Nephron progenitor cell (in vitro differentiated cells): ENCODE data around the gene SMYD2.

Source experiments
- DNase-seq: peaks from one replicate; pipeline ENCODE4 v3.0.0; 2021
- H3K27ac Mint-ChIP-seq: 2 replicates; pipeline ENCODE4 v1.8.0; 2021; ENCODE audit warnings: mild to moderate bottlenecking, moderate library complexity, mixed read lengths
- H3K27me3 Mint-ChIP-seq: 2 replicates; pipeline ENCODE4 v1.8.0; 2021; ENCODE audit warnings: mild to moderate bottlenecking, low read depth, mixed read lengths; ENCODE audit not compliant: poor library complexity
- H3K36me3 Mint-ChIP-seq: 2 replicates; pipeline ENCODE4 v1.8.0; 2021; ENCODE audit warnings: low read depth, mixed read lengths
- H3K4me1 Mint-ChIP-seq: 2 replicates; pipeline ENCODE4 v1.8.0; 2021; ENCODE audit warnings: mixed read lengths
- H3K4me3 Mint-ChIP-seq: 2 replicates; pipeline ENCODE4 v1.8.0; 2021; ENCODE audit warnings: mild to moderate bottlenecking, moderate library complexity, mixed read lengths
- H3K9me3 Mint-ChIP-seq: 2 replicates; pipeline ENCODE4 v1.8.0; 2021; ENCODE audit warnings: mild to moderate bottlenecking, moderate library complexity, mixed read lengths
- TF ChIP-seq, protein P1 (sequence below): fragments of 200-600 bp; sonication (generic); IDR thresholded peaks from 2 replicates; pipeline ENCODE4 v1.5.0; 2021; ENCODE audit warnings: antibody characterized with exemption

Gene SMYD2

GRCh38 chr1:214255509-214255908, 25.4 kb upstream of the SMYD2 start:
- peaks cover 7% of the 10 kb centered on the region for H3K36me3 Mint-ChIP-seq
- TF ChIP-seq, protein P1, sequence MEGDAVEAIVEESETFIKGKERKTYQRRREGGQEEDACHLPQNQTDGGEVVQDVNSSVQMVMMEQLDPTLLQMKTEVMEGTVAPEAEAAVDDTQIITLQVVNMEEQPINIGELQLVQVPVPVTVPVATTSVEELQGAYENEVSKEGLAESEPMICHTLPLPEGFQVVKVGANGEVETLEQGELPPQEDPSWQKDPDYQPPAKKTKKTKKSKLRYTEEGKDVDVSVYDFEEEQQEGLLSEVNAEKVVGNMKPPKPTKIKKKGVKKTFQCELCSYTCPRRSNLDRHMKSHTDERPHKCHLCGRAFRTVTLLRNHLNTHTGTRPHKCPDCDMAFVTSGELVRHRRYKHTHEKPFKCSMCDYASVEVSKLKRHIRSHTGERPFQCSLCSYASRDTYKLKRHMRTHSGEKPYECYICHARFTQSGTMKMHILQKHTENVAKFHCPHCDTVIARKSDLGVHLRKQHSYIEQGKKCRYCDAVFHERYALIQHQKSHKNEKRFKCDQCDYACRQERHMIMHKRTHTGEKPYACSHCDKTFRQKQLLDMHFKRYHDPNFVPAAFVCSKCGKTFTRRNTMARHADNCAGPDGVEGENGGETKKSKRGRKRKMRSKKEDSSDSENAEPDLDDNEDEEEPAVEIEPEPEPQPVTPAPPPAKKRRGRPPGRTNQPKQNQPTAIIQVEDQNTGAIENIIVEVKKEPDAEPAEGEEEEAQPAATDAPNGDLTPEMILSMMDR: no peak
- no peak overlapping the region for H3K27ac Mint-ChIP-seq
- no peak for DNase-seq
- H3K4me1 Mint-ChIP-seq: peaks cover 16% of the 10 kb centered on the region
- no peak overlapping the region for H3K4me3 Mint-ChIP-seq
- H3K27me3 Mint-ChIP-seq: peaks cover 5% of the 10 kb centered on the region
- peaks cover 20% of the 10 kb centered on the region for H3K9me3 Mint-ChIP-seq

GRCh38 chr1:214259353-214259977, 21.5 kb upstream of the SMYD2 start:
- Mint-ChIP-seq H3K36me3 (peaks cover 7% of the 10 kb centered on the region), H3K27ac (peak overlapping the region; percentile 30), H3K9me3 (peaks cover 20% of the 10 kb centered on the region), H3K4me3 (no peak overlapping the region), H3K4me1 (peaks cover 35% of the 10 kb centered on the region), H3K27me3 (peaks cover 16% of the 10 kb centered on the region)
- TF ChIP-seq, protein P1: no peak
- no peak for DNase-seq

DNA sequence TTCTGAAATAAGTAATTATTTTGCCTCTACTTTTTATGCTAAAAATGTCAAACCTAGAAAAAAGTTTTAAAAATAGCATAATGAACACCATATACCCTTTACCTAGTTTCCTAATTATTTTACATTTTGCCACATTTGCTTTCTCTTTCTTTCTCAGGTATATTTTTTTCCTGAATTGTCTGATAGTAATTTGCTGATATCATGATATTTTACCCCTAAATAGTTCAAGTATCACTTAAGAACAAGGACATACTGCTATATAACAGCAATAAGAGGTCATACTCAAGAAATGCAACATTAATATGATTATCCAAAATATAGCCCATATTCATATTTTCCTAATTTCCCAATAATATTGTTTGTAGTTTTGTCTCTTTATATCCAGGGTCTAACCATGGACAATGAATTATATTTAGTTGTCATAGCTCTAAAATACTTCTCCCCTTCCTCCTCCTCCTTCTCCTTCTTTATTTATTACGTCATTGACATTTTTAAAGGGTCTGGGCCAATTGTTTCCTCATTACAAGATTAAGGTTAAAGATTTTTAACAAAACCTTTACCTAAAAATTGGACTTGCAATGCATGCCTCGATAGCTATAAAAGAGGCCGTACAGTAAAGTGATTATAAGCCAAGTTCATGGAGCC, 20.3 kb upstream of the SMYD2 start:
- peaks cover 12% of the 10 kb centered on the region for H3K9me3 Mint-ChIP-seq
- TF ChIP-seq, protein P1: no peak
- peaks cover 16% of the 10 kb centered on the region for H3K27me3 Mint-ChIP-seq
- no peak overlapping the region for H3K27ac Mint-ChIP-seq
- peaks cover 7% of the 10 kb centered on the region for H3K36me3 Mint-ChIP-seq
- peaks cover 35% of the 10 kb centered on the region for H3K4me1 Mint-ChIP-seq
- DNase-seq: no peak
- no peak overlapping the region for H3K4me3 Mint-ChIP-seq

DNA sequence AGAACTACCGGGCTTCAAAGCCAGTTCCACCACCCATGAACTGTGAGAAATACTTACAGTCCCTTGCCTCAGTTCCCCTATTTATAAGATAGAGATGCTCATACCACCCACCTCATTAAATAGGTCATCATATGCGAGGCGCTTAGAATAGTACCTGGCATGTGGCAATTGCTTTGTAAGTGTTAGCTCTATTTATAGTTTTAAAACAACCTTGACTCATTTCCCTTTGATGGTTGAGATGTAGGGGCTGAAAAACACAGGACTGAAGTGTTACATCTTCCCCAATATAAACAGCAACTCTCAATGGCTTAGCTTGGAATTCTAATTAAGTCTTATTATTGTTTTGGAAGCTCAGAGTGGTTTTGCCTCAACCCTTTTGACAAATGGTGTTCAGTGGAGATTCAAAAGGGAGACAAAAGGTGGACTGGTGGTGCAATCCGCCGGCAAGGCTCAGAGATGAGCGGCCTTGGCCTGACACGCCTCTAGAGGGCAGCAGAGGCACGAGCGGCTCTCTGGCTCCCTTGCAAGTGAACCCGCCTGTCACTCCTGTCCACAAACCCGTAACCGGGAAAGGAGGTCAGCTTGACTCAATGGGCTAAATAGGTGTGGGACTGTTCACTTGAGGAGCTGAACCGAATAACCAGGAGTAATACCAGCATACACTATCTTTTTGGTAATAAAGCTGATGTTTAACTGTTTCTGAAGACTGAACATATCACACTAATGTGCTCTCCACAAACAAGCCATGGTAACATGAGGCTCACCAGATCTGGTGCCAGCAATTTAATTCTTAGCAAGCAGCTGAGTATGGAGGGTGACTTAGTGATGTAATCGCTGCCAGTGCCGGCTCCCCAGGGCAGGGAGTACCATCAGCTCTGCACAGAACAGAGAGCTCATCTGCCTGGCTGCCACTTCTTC, 19.5 kb upstream of the SMYD2 start:
- peaks cover 7% of the 10 kb centered on the region for H3K36me3 Mint-ChIP-seq

DNA sequence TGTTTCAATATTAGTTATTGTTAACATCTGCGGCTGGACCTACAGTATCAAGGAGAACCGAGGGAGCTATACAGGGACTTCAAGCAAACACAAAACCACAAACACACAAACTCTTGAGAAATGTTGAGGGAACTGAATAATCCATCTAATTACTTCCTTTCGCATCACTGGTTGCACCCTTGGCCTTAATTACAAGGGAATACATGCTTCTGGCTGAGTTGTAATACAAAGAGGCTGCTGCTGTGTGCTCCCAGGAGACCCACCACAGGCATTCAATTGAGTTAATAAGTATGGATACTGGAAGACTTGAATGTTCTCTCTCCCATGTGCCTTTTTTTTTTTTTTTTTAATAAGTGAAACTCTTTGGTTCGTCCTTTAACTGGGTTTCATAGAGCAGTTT, 16.8 kb upstream of the SMYD2 start:
- Mint-ChIP-seq H3K4me3 (no peak overlapping the region), H3K27me3 (peaks cover 11% of the 10 kb centered on the region), H3K9me3 (no peaks in the 10 kb centered on the region), H3K4me1 (peaks cover 33% of the 10 kb centered on the region), H3K27ac (no peak overlapping the region), H3K36me3 (no peaks in the 10 kb centered on the region)
- TF ChIP-seq, protein P1: no peak
- DNase-seq: no peak

More for the DNA sequence above, 19.5 kb upstream of the SMYD2 start:
- H3K27me3 Mint-ChIP-seq: peaks cover 16% of the 10 kb centered on the region
- no peak overlapping the region for H3K4me3 Mint-ChIP-seq
- peaks cover 35% of the 10 kb centered on the region for H3K4me1 Mint-ChIP-seq
- H3K27ac Mint-ChIP-seq: no peak overlapping the region
- H3K9me3 Mint-ChIP-seq: peaks cover 9% of the 10 kb centered on the region
- peak; percentile 92 for DNase-seq
- TF ChIP-seq, protein P1: peak; percentile 94
